Hepatocyte (in vitro differentiated cells): Measurements from ENCODE around the gene CACNA1B. TPM values are rescaled to one million over a fixed set of nuclear protein-coding genes. Genes with fewer than 3 reads are reported as not detected.

Experiments
- DNase-seq: peaks from one replicate; pipeline ENCODE4 v3.0.0-alpha.2; 2016; ENCODE audit warnings: low spot score
- H2AFZ ChIP-seq: fragments of 200-600 bp; sonication (generic); 2 replicates; pipeline ENCODE4 v1.6.0; 2016; ENCODE audit warnings: antibody characterized with exemption, mild to moderate bottlenecking
- H3K27ac ChIP-seq: fragments of 200-600 bp; sonication (generic); 2 replicates; pipeline ENCODE4 v1.5.1; 2016; ENCODE audit warnings: mild to moderate bottlenecking
- H3K27me3 ChIP-seq: fragments of 200-600 bp; sonication (generic); 2 replicates; pipeline ENCODE4 v1.6.1; 2016
- H3K36me3 ChIP-seq: fragments of 200-600 bp; sonication (generic); replicated peaks from 2 replicates; pipeline ENCODE4 v1.5.1; 2016; ENCODE audit warnings: low read depth; ENCODE audit not compliant: insufficient read depth
- H3K4me1 ChIP-seq: fragments of 200-600 bp; sonication (generic); 2 replicates; pipeline ENCODE4 v1.5.1; 2016; ENCODE audit warnings: mild to moderate bottlenecking, moderate library complexity; ENCODE audit not compliant: insufficient read depth
- H3K4me2 ChIP-seq: fragments of 200-600 bp; sonication (generic); 2 replicates; pipeline ENCODE4 v1.6.0; 2016
- H3K4me3 ChIP-seq: fragments of 200-600 bp; sonication (generic); 2 replicates; pipeline ENCODE4 v1.5.1; 2016; ENCODE audit warnings: mild to moderate bottlenecking
- H3K79me2 ChIP-seq: fragments of 200-600 bp; sonication (generic); 2 replicates; pipeline ENCODE4 v1.6.0; 2017; ENCODE audit warnings: mild to moderate bottlenecking
- H3K9me2 ChIP-seq: fragments of 200-600 bp; sonication (generic); replicated peaks from 2 replicates; pipeline ENCODE4 v1.6.0; 2017; ENCODE audit warnings: mild to moderate bottlenecking; ENCODE audit not compliant: insufficient read depth
- H3K9me3 ChIP-seq: fragments of 200-600 bp; sonication (generic); 2 replicates; pipeline ENCODE4 v1.5.1; 2016; ENCODE audit warnings: low read depth, mild to moderate bottlenecking
- H4K20me1 ChIP-seq: fragments of 200-600 bp; sonication (generic); 2 replicates; pipeline ENCODE4 v1.6.0; 2016; ENCODE audit warnings: mild to moderate bottlenecking; ENCODE audit not compliant: insufficient read depth, poor library complexity, severe bottlenecking
- CTCF ChIP-seq: fragments of 200-600 bp; sonication (generic); IDR thresholded peaks from 2 replicates; pipeline ENCODE4 v1.5.1; 2016; ENCODE audit warnings: antibody characterized with exemption, mild to moderate bottlenecking; ENCODE audit not compliant: poor library complexity
- EZH2 ChIP-seq: fragments of 200-600 bp; sonication (generic); IDR thresholded peaks from 2 replicates; pipeline ENCODE4 v1.6.1; 2016; ENCODE audit warnings: antibody characterized with exemption, mild to moderate bottlenecking, borderline replicate concordance
- EZH2phosphoT487 ChIP-seq: fragments of 200-600 bp; sonication (generic); IDR thresholded peaks from one replicate; pipeline ENCODE4 v1.6.1; 2018; ENCODE audit warnings: antibody characterized with exemption, mild to moderate bottlenecking, low read depth, moderate library complexity; ENCODE audit not compliant: unreplicated experiment, severe bottlenecking
- WGBS: methylation state at CpG from one replicate; pipeline ENCODE4 v1.1.6; 2016; ENCODE audit warnings: low lambda C conversion rate; ENCODE audit errors: missing lambda C conversion rate; 5-methylcytosine and 5-hydroxymethylcytosine counted together
- polyA plus RNA-seq: library from polyadenylated mRNA; unstranded; fragments of >200 nt; fragmentation: Nextera tagmentation; extraction: Ambion mirVana; gene quantifications from 2 replicates; pipeline ENCODE4 v1.2.1, GENCODE V29; 2016
- total RNA-seq: library from RNA; depleted of rRNA; stranded (reverse); fragments of >200 nt; gene quantifications from 2 replicates; pipeline ENCODE4 v1.2.3, GENCODE V29; 2014

The CACNA1B gene
- total and polyA plus RNA-seq, 2 experiments from 2014 or later, result 0.30 to 0.39 TPM

- Histone ChIP-seq H3K9me2 (no peaks in the 10 kb centered on the region), H2AFZ (no peak overlapping the region), H3K4me1 (no peaks in the 10 kb centered on the region), H3K4me2 (no peak overlapping the region), H3K27ac (no peak overlapping the region), H3K4me3 (no peak overlapping the region), H3K27me3 (no peaks in the 10 kb centered on the region), H4K20me1 (no peaks in the 10 kb centered on the region), H3K36me3 (no peaks in the 10 kb centered on the region), H3K9me3 (no peaks in the 10 kb centered on the region), H3K79me2 (no peaks in the 10 kb centered on the region)
- DNase-seq, result no peak
- 85% methylated on average over 14 of the region's 14 CpGs for WGBS
- TF ChIP-seq EZH2, result no peak
- TF ChIP-seq CTCF, result no peak
- TF ChIP-seq EZH2phosphoT487, result no peak
These were observed 218.4 kb downstream of the CACNA1B start for GRCh38 chr9:138095813-138096518.

- no peaks in the 10 kb centered on the region for H3K9me3 ChIP-seq
- no peak overlapping the region for H3K4me3 ChIP-seq
- no peaks in the 10 kb centered on the region for H3K9me2 ChIP-seq
- no peaks in the 10 kb centered on the region for H4K20me1 ChIP-seq
- H3K4me2 ChIP-seq, result no peak overlapping the region
- TF ChIP-seq EZH2phosphoT487, result no peak
- no peak for TF ChIP-seq EZH2
- no peaks in the 10 kb centered on the region for H3K27me3 ChIP-seq
- 95% methylated on average over 13 of the region's 13 CpGs for WGBS
- DNase-seq, result no peak
- H3K36me3 ChIP-seq, result no peaks in the 10 kb centered on the region
- no peak overlapping the region for H2AFZ ChIP-seq
- no peaks in the 10 kb centered on the region for H3K4me1 ChIP-seq
- H3K79me2 ChIP-seq, result no peaks in the 10 kb centered on the region
- no peak overlapping the region for H3K27ac ChIP-seq
These were observed 218.9 kb downstream of the CACNA1B start for GRCh38 chr9:138096519-138096845.

- no peaks in the 10 kb centered on the region for H3K27me3 ChIP-seq
- no peaks in the 10 kb centered on the region for H3K36me3 ChIP-seq
- WGBS, result 89% methylated on average over 13 of the region's 13 CpGs
- H3K9me3 ChIP-seq, result no peaks in the 10 kb centered on the region
- no peak overlapping the region for H3K4me2 ChIP-seq
- TF ChIP-seq EZH2 (no peak), EZH2phosphoT487 (no peak), CTCF (no peak)
- DNase-seq, result no peak
- no peak overlapping the region for H2AFZ ChIP-seq
- no peaks in the 10 kb centered on the region for H4K20me1 ChIP-seq
- H3K9me2 ChIP-seq, result no peaks in the 10 kb centered on the region
- H3K79me2 ChIP-seq, result no peaks in the 10 kb centered on the region
- no peaks in the 10 kb centered on the region for H3K4me1 ChIP-seq
- H3K27ac ChIP-seq, result no peak overlapping the region
- no peak overlapping the region for H3K4me3 ChIP-seq
These were observed 220.0 kb downstream of the CACNA1B start for GRCh38 chr9:138097501-138097991.

GRCh38 chr9:138098116-138098907 lies 220.7 kb downstream of the CACNA1B start:
- no peaks in the 10 kb centered on the region for H3K36me3 ChIP-seq
- H3K79me2 ChIP-seq, result no peaks in the 10 kb centered on the region
- no peak overlapping the region for H3K27ac ChIP-seq
- TF ChIP-seq EZH2 (no peak), EZH2phosphoT487 (no peak), CTCF (no peak)
- 76% methylated on average over 18 of the region's 18 CpGs for WGBS
- DNase-seq, result no peak
- no peaks in the 10 kb centered on the region for H3K4me1 ChIP-seq
- H3K4me3 ChIP-seq, result no peak overlapping the region
- no peaks in the 10 kb centered on the region for H4K20me1 ChIP-seq
- no peak overlapping the region for H2AFZ ChIP-seq
- no peak overlapping the region for H3K4me2 ChIP-seq
- no peaks in the 10 kb centered on the region for H3K9me3 ChIP-seq
- no peaks in the 10 kb centered on the region for H3K9me2 ChIP-seq
- H3K27me3 ChIP-seq, result no peaks in the 10 kb centered on the region
